NOMO-1 (cell line): ENCODE data around the gene CDH11.

Experiments used
- DNase-seq, 2 experiments: peaks; one replicate each; lab custom pipeline; 2025; ENCODE audit not compliant: unreplicated experiment in 2 of 2; lab: John Stamatoyannopoulos, UW

CDH11 gene, protein sequence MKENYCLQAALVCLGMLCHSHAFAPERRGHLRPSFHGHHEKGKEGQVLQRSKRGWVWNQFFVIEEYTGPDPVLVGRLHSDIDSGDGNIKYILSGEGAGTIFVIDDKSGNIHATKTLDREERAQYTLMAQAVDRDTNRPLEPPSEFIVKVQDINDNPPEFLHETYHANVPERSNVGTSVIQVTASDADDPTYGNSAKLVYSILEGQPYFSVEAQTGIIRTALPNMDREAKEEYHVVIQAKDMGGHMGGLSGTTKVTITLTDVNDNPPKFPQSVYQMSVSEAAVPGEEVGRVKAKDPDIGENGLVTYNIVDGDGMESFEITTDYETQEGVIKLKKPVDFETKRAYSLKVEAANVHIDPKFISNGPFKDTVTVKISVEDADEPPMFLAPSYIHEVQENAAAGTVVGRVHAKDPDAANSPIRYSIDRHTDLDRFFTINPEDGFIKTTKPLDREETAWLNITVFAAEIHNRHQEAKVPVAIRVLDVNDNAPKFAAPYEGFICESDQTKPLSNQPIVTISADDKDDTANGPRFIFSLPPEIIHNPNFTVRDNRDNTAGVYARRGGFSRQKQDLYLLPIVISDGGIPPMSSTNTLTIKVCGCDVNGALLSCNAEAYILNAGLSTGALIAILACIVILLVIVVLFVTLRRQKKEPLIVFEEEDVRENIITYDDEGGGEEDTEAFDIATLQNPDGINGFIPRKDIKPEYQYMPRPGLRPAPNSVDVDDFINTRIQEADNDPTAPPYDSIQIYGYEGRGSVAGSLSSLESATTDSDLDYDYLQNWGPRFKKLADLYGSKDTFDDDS

DNA sequence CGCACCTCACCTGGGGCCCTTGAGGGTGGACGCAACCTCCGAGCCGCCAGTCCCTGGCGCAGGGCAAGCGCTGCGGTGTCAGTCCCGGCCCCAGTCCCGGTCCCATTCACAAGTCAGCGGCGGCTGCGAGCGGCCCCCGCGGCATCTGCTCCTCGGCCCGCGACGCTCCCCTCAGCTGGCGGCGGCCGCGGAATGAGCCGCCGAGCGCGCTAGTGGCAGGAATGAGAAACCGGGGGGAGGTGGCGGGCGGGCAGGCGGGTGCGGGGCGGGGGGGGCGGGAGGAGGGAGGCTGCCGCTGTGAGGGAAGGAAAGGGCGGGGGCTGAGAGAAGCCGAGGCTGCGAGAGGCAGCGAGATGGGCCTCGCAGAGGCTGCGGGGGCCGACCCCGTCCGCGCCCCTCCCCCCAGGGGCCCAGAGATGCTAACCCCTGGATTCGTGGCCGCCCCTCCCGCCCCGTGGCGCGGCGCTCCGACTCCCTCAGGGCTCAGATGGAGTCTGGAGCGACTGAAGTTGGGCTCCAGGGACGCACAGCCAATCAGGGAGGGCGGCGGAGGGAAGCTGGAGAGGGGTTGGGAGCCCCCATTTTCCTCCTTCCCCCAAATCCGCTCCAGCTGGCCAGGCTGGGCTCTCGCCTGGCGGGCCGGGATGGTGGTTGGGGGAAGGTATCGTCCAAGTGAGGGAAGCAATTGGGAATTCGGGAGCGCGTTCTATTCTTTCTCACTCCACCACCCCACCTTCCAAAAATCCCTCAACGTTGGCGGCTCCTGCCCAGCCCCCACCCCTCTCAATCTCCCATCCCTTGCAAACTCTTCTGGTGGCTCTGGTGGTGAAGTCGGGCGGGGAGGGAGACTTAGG, at the start of gene CDH11:
Gene CDH11, minus strand, starts transcription at position 194 of the 854 bp plus-strand sequence. CDS start 117,194 bp downstream, outside the sequence.
- DNase-seq: no peak

DNA sequence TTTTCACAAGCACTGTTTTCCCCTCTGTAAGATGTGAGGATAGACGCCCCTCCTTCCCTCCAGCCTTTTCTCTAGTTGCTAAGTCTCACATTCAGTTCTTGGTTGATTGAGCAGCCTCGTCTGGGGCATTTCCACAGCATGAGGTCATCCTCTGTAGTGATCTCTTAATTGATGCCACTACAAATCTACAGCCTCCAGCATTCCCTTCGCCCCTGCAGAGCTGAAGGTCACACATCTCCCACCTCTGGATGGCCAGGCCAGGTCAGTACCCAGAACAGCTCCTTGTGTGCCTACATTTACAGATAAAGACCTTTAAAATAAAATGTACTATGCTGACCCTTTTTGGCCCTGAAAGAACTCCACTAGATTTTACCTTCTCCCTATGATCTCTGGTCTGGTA, 32.5 kb upstream of the CDH11 start:
- DNase-seq: no peak

- no peak for DNase-seq
Measured at GRCh38 chr16:65153365-65154105, 31.7 kb upstream of the CDH11 start.

DNA sequence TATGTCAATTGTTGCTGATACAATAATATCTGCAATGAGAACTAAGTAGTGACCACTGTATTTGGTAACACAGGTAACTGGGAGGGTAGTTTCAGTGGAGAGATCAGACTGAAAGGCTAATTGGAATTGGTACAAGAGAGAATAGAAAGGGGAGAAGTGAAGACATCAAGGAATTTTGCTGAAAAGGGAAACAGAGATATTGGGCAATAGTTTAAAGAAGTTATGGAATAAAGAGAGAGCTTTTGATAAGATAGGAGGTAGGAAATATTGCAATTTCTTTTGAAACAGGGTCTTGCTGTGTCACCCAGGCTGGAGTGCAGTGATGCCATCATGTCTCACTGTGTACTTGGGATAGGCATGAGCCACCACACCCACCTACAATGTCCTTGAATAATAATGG, 26.9 kb upstream of the CDH11 start:
- no peak for DNase-seq

- no peak for DNase-seq
Measured at GRCh38 chr16:65142276-65142675, 20.4 kb upstream of the CDH11 start.

GRCh38 chr16:65136681-65137080, 14.8 kb upstream of the CDH11 start:
- DNase-seq: no peak

GRCh38 chr16:65126845-65127624, 5.2 kb upstream of the CDH11 start:
- peak in 1 of 2 experiments; percentile 55 for DNase-seq

- DNase-seq: peak; percentile 22 to 60
Measured at GRCh38 chr16:65125871-65126270, 4.0 kb upstream of the CDH11 start.

GRCh38 chr16:65125322-65125721, 3.5 kb upstream of the CDH11 start:
- DNase-seq: no peak

DNA sequence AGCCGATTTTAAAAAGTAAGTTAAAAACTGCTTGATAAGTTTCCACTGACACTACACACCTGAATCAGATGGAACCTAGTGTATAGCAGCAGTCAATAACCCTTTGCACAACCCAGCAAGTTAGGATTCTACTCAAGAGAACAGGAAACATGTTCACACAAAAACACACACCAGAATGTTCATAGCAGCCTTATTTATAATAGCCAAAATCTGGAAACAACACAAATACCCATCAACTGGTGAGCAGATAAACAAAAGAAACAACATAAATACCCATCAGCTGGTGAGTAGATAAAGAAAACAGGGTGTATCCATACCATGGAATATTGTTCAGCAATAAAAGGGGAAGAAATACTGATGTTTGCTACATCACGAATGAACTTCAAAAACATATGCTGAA, 2.7 kb upstream of the CDH11 start:
- DNase-seq: no peak

DNA sequence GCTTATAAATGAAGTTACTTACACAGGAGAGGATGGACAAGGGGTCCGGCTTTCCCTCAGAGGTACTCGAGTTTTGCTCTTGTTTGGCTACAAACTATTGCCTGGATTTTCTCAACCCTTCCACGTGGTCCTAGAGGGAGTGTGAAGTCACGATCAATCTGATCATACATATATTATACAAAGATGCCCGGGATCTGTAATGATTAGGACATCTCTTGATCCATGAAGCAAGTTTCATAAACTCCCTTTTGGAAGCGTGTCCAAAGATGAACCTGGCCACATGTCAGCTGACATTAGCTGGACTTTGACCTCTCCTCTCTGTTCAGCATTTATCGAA, 2.3 kb upstream of the CDH11 start:
- no peak for DNase-seq

GRCh38 chr16:65123396-65124211, 1.7 kb upstream of the CDH11 start:
- no peak for DNase-seq

GRCh38 chr16:65122724-65123395, 997 bp upstream of the CDH11 start:
- DNase-seq: no peak

DNA sequence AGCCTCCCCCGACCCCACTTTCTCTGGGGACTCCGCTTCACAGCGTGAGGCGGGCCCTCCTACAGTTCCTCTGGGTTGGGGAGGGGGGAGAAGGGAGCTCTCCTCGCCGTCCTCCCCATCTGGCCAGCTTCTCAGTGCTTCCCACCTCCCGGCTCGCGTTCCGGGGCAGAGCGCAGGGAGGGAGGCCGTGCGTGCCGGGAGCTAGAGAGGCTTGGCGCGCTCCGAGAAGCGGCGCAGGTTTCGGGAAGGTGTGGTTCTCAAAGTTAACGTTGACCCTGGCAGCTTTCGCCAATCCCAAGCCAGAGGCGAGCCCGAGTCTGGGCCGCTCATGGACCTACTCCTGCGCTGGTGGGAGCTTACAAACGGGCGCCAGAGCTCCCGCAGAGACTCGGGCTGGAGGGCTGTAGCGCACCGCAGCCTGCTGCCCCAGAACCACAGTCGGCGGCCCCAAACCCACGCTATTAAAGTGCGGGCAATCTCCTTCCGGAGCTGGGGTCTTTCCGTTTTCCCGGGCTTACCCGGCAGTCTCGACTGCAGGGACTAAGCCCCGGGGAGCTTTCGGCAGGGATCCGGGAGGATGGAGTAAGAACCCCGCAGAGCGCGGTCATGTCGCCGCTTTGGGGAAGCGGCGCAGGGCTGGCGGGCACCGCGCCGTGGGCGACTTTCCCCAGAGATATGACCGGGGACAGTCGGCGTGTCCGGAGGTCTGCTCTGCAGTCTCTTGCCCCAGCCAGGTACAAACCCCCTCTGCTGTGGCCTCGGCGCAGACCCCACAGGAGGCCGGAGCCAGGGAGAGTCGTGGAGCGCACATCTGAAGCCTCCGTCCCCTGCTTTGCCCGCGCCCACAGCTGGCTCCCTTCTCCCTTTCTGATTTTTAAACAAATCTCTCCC, 787 bp downstream of the CDH11 start:
- no peak for DNase-seq

GRCh38 chr16:65120461-65120830, 1.4 kb downstream of the CDH11 start:
- DNase-seq: no peak

DNA sequence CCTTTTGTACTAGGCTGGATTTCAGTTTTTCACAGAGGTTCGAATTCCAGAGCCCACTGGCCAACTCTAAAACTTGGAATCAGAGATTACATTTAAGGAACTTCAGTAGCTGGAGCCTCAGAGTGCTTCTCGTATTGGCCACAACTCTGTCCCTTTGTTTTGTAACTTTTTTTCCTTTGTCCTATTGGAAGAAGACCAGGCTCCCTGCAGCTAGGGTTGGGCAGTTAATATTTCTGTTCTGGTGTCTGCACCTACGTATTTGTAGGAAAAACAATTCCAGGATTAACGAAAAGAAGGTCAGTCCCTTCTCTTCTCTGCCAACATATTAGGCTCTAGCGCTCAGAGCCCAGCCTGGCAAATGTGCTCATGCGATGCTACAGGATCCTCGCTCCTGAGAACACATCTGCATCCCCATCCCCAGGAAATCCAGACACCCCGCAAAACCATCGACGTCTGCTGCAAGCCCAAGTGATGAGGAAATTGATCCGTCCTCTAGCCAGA, 1.9 kb downstream of the CDH11 start:
- DNase-seq: no peak

DNA sequence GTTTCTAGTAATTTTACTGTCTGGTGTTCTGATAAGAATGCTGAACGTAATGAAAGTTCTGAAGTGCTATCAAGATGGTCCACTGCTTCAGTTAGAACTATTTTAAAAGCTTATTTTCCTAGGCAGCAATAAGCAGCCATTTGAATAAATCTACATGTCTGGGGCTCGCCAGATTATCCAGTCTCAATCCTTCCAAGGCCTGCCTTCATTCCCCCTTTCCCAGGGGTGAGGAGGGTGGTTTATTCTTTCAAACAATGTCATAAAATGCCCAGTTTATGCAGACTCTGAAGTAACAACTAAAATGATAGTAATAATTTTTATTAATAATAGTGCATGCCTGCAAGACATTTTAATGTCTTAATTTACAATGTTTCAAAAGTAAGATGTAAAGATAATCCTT, 2.4 kb downstream of the CDH11 start:
- DNase-seq: no peak
